Esophagus squamous epithelium (tissue), 5 donors: ENCODE data around the gene PYGL. TPM values are rescaled to one million over a fixed set of nuclear protein-coding genes. Genes with fewer than 3 reads are reported as not detected.

Experiments
- DNase-seq: peaks from one replicate; lab custom pipeline; 2025; lab: John Stamatoyannopoulos, UW
- H3K27ac ChIP-seq, 4 donors: fragments of 200-600 bp; sonication (generic); one replicate each; pipeline ENCODE4 v1.5.1; 2016 to 2019; ENCODE audit warnings: mild to moderate bottlenecking in 1 of 4
- H3K27me3 ChIP-seq, 4 donors: fragments of 200-600 bp; sonication (generic); 1 replicate in 3 of 4; 2 replicates in 1 of 4; pipeline versions ENCODE4 v1.5.1 to v1.6.0; 2017 to 2021; ENCODE audit warnings: antibody characterized with exemption in 1 of 4
- H3K36me3 ChIP-seq, 3 donors: fragments of 200-600 bp; sonication (generic); one replicate each; pipeline ENCODE4 v1.5.1; 2016 to 2019
- H3K4me1 ChIP-seq, 3 donors: fragments of 200-600 bp; sonication (generic); one replicate each; pipeline ENCODE4 v1.5.1; 2017 to 2019
- H3K4me3 ChIP-seq, 4 donors: fragments of 200-600 bp; sonication (generic); 1 replicate in 3 of 4; 2 replicates in 1 of 4; pipeline ENCODE4 v1.5.1; 2016 to 2019; ENCODE audit warnings: mild to moderate bottlenecking in 2 of 4, moderate library complexity in 1 of 4
- H3K9me3 ChIP-seq, 3 donors: fragments of 200-600 bp; sonication (generic); one replicate each; pipeline ENCODE4 v1.5.1; 2016 to 2019
- CTCF ChIP-seq, 6 experiments: fragments of 450-650 bp in 4 of 6; fragments of 200-600 bp in 2 of 6; sonication (generic) in 2 of 6; IDR thresholded peaks; one replicate each; pipeline ENCODE4 v1.5.1; 2016 to 2019; ENCODE audit warnings: antibody characterized with exemption in 6 of 6, mild to moderate bottlenecking in 4 of 6, moderate library complexity in 4 of 6
- POLR2A ChIP-seq, 4 donors: fragments of 450-650 bp; IDR thresholded peaks; one replicate each; pipeline ENCODE4 v1.6.1; 2017; ENCODE audit warnings: antibody characterized with exemption in 4 of 4, mild to moderate bottlenecking in 4 of 4, moderate library complexity in 3 of 4
- WGBS, 2 donors: methylation state at CpG; one replicate each; pipeline ENCODE4 v1.1.5; 2018; 5-methylcytosine and 5-hydroxymethylcytosine counted together
- intact Hi-C: fragments of 100-400 bp; cut with DNase I; formaldehyde crosslinking; loops from one replicate; pipeline ENCODE4 v1.15.0; 2022
- total RNA-seq, 4 donors: library from RNA; depleted of rRNA; stranded (reverse); fragments of >200 nt; gene quantifications; one replicate each; pipeline ENCODE4 v1.1.0, GENCODE V29; 2016
- donor health status: DM: yes; HTN: yes; CAD: no.

Gene PYGL
- total RNA-seq, 4 donors from 2014 or later: 69.7 to 158 (median 91.0) TPM

- no peaks in the 10 kb centered on the region for H3K27me3 ChIP-seq
- TF ChIP-seq CTCF (IDR thresholded peaks at IDR 0.05) (peak in 5 of 6 experiments; percentile 41 to 71 (median 49)), POLR2A (IDR thresholded peaks at IDR 0.05) (no peak)
- H3K9me3 ChIP-seq: no peaks in the 10 kb centered on the region
- 11 to 17% methylated on average over 1 of the region's 1 CpG for WGBS, 2 donors
- peak overlapping the region; percentile 63 to 86 (median 77) for H3K27ac ChIP-seq
- H3K4me3 ChIP-seq: no peak overlapping the region
- intact Hi-C loops: no loop called here
- H3K36me3 ChIP-seq: no peaks in the 10 kb centered on the region
- DNase-seq: no peak
- peaks cover 0 to 32% (median 16%) of the 10 kb centered on the region in 3 donors for H3K4me1 ChIP-seq
These were observed 10.6 kb upstream of the PYGL start for GRCh38 chr14:50954811-50955372.

GRCh38 chr14:50953502-50953901 is 9.2 kb upstream of the PYGL start:
- Histone ChIP-seq H3K36me3 (no peaks in the 10 kb centered on the region), H3K27ac (no peak overlapping the region), H3K4me1 (peaks cover 0 to 32% (median 16%) of the 10 kb centered on the region in 3 donors), H3K9me3 (no peaks in the 10 kb centered on the region), H3K4me3 (no peak overlapping the region), H3K27me3 (no peaks in the 10 kb centered on the region)
- TF ChIP-seq POLR2A (IDR thresholded peaks at IDR 0.05): no peak
- no peak for DNase-seq
- intact Hi-C loops: no loop called here
- WGBS, 2 donors: 50% methylated on average over 1 of the region's 1 CpG; no CpG with 5 or more reads in 1 of the 2 donors

- WGBS, 2 donors: 85 to 94% methylated on average over 1 to 6 of the region's 6 CpGs
- Histone ChIP-seq H3K9me3 (no peaks in the 10 kb centered on the region), H3K27ac (no peak overlapping the region), H3K4me3 (no peak overlapping the region), H3K27me3 (no peaks in the 10 kb centered on the region), H3K36me3 (no peaks in the 10 kb centered on the region), H3K4me1 (peaks cover 0 to 20% (median 13%) of the 10 kb centered on the region in 3 donors)
- no peak for TF ChIP-seq POLR2A (IDR thresholded peaks at IDR 0.05)
- no peak for TF ChIP-seq CTCF (IDR thresholded peaks at IDR 0.05)
- DNase-seq: no peak
- intact Hi-C loops: no loop called here
These were observed 6.7 kb upstream of the PYGL start for GRCh38 chr14:50951032-50951431.

- Histone ChIP-seq H3K4me3 (no peak overlapping the region), H3K27ac (no peak overlapping the region), H3K36me3 (no peaks in the 10 kb centered on the region), H3K4me1 (peaks cover 2 to 20% (median 4%) of the 10 kb centered on the region in 3 donors), H3K27me3 (no peaks in the 10 kb centered on the region), H3K9me3 (no peaks in the 10 kb centered on the region)
- TF ChIP-seq POLR2A (IDR thresholded peaks at IDR 0.05): no peak
- TF ChIP-seq CTCF (IDR thresholded peaks at IDR 0.05): no peak
- intact Hi-C loops: no loop called here
- 64 to 82% methylated on average over 2 of the region's 2 CpGs for WGBS, 2 donors
- DNase-seq: no peak
These were observed 3.9 kb upstream of the PYGL start for GRCh38 chr14:50948205-50948604.

- intact Hi-C loops: no loop called here
- no peak for DNase-seq
- 62 to 64% methylated on average over 4 of the region's 4 CpGs for WGBS, 2 donors
These were observed 3.2 kb upstream of the PYGL start for GRCh38 chr14:50947446-50947845.

More at GRCh38 chr14:50947446-50947845, 3.2 kb upstream of the PYGL start:
- H3K36me3 ChIP-seq: no peaks in the 10 kb centered on the region
- TF ChIP-seq POLR2A (IDR thresholded peaks at IDR 0.05) (no peak), CTCF (IDR thresholded peaks at IDR 0.05) (no peak)
- H3K4me1 ChIP-seq: peaks cover 4 to 25% (median 8%) of the 10 kb centered on the region in 3 donors
- no peak overlapping the region for H3K27ac ChIP-seq
- H3K27me3 ChIP-seq: no peaks in the 10 kb centered on the region
- no peak overlapping the region for H3K4me3 ChIP-seq
- H3K9me3 ChIP-seq: no peaks in the 10 kb centered on the region
